ENCODE data around the gene ERF. TPM values are rescaled to one million over a fixed set of nuclear protein-coding genes. Genes with fewer than 3 reads are reported as not detected.
"Not testable (repeated sequence)": the region's sequence is repeated elsewhere in the genome, so short reads cannot be mapped to it uniquely, and the experiment has no call there.

ERF gene
- polyA plus RNA-seq, 4 donors = 70.7 to 94.4 (median 71.8) TPM

DNA sequence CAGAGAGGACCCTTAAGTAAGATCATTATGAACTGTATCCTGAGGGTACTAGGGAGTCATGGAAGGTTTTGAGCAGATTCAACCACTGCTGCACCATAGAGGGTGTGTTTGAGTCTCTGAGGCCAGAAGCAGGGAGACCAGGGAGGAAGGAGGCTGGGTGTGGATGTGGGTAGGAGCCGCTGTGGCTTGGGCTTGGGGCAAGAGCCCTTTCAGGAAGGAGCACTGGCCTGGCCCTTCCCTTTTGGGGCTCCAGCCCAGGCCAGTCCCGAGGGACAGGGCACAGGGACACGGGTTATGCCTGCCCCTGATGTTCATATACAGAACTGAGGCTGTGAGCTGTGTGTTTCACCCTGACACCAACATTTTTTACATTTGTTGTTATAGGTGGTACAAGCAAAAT lies 21.4 kb upstream of the ERF start:
- DNase-seq (ENCODE audit: low read depth in 4 of 4, low spot score in 3 of 4) = no peak

DNA sequence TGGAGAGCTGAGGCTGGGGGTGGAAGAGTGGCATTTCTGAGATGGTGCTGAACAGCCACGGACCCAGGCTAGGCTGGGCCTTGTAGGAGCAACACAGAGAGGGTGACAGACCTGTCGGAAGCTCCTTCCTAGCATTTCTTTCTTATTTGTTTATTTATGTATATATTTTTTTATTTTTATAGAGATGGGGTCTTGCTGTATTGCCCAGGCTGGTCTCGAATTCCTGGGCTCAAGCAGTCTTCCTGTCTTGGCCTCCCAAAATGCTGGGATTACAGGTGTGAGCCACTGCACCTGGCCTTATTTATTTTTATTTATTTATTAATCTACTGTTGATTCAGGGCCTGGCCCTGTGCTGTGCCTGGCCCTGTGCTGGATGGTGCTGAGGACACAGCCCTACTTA lies 20.6 kb upstream of the ERF start:
- DNase-seq (ENCODE audit: low read depth in 4 of 4, low spot score in 3 of 4) = no peak

DNA sequence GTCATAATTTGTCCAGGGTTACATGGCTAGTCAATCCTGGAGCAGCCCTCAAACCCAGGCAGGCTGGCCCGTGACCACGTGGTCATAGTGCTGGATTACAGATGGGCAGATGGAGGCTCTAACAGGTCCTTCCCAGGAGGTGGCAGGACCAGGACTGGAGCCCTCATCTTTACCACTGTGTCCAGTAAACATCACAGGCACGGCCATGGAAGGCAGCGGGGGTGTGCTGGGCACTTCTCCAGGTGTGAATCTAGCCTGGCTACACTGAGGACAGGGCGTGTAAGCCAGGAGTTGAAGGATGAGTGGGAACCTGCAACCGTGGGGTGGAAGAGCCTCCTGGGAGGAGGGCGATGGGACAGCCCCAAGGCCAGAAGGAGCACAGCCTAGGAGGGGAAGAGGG lies 20.2 kb upstream of the ERF start:
- no peak for DNase-seq (ENCODE audit: low read depth in 4 of 4, low spot score in 3 of 4)

DNA sequence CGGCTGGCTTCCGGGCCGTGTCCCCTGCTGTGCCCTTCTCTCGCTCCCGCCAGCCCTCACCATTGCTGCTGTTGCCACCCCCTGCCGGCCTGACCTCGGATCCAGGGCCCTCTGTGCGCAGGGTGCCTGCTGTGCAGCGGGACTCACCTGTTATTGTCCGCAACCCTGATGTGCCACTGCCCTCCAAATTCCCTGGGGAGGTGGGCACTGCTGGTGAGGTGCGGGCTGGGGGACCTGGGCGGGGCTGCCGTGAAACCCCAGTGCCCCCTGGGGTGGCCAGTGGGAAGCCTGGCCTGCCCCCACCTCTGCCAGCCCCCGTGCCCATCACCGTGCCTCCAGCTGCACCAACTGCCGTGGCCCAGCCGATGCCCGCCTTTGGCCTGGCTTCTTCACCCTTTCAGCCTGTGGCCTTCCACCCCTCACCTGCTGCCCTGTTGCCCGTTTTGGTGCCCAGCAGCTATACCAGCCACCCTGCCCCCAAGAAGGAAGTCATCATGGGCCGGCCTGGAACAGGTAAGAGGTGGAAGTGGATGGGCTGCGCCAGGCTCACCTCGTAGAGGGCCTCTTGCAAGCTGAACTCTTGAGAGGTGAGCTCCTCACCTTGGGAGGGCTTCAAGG lies 19.2 kb upstream of the ERF start:
- no peak for DNase-seq (ENCODE audit: low read depth in 4 of 4, low spot score in 3 of 4)

DNA sequence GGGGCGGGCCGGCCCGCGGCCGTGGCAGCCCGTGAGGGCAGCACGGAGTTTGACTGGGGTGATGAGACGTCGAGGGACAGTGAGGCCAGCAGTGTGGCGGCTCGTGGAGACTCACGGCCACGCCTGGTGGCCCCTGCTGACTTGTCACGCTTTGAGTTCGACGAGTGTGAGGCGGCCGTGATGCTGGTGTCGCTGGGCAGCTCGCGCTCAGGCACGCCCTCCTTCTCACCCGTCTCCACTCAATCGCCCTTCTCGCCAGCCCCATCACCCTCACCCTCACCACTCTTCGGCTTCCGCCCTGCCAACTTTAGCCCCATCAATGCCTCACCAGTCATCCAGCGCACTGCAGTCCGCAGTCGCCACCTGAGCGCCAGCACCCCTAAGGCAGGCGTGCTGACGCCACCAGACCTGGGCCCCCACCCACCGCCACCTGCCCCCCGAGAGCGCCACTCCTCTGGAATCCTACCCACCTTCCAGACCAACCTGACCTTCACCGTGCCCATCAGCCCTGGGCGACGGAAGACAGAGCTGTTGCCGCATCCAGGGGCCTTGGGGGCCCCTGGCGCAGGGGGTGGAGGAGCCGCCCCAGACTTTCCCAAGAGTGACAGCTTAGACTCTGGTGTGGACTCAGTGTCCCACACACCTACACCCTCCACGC lies 18.6 kb upstream of the ERF start:
- DNase-seq (ENCODE audit: low read depth in 4 of 4, low spot score in 3 of 4) = no peak

DNA sequence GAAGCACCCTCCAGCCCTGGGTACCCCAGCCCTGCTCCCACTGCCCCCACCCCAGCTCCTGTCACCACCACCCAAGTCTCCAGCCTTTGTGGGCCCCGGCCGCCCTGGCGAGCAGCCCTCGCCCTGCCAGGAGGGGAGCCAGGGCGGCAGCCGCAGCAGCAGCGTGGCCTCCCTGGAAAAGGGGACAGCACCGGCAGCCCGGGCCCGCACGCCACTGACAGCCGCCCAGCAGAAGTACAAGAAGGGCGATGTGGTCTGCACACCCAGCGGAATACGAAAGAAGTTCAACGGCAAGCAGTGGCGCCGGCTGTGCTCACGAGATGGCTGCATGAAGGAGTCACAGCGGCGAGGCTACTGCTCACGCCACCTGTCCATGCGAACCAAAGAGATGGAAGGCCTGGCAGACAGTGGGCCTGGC lies 18.1 kb upstream of the ERF start:
- no peak for DNase-seq (ENCODE audit: low read depth in 4 of 4, low spot score in 3 of 4)

DNA sequence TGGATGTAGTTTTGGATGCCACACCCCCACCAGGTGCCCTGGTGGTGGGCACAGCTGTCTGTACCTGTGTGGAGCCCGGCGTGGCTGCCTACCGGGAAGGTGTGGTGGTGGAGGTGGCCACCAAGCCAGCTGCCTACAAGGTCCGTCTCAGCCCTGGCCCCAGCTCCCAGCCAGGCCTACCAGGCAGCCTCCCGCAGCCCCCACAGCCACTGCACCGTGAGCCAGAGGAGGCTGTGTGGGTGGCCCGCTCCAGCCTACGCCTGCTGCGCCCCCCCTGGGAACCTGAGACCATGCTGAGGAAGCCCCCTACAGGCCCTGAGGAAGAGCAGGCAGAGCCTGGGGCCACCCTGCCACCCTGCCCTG lies 17.6 kb upstream of the ERF start:
- no peak for DNase-seq (ENCODE audit: low read depth in 4 of 4, low spot score in 3 of 4)

DNA sequence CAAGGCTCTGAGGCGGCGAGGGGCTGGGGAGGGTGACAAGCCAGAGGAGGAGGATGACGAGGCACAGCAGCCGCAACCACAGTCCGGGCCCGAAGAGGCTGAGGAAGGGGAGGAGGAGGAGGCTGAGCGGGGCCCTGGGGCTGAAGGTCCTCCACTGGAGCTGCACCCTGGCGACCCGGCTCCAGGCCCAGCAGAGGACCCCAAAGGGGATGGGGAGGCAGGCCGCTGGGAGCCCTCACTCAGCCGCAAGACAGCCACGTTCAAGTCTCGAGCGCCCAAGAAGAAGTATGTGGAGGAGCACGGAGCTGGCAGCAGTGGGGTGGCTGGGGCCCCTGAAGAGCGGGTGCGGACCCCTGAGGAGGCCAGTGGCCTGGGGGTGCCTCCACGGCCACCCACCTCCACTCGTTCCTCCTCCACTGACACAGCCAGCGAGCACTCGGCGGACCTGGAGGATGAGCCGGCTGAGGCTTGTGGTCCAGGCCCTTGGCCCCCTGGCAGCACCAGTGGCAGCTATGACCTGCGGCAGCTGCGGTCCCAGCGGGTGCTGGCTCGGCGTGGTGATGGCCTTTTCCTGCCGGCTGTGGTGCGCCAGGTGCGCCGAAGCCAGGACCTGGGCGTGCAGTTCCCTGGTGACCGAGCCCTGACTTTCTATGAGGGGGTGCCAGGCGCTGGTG lies 17.1 kb upstream of the ERF start:
- no peak for DNase-seq (ENCODE audit: low read depth in 4 of 4, low spot score in 3 of 4)

DNA sequence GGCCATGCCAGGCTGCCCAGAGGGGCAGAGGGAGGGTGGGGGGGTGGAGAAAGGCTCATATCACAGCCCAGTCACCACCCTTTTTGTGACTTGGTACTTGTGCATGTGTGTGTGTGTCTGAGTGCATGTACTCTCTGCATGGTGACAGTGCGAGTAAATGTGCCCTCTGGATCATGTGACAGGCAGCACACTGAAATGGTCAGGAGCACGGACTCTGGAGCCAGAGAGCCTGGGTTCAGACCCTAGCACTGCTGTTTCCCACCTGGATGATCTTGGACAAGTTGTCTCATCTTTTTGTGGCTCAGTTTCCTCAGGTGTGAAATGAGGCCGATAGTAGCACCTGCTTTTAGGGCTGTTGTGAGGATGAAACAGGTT lies 16.1 kb upstream of the ERF start:
- DNase-seq (ENCODE audit: low read depth in 4 of 4, low spot score in 3 of 4) = no peak

DNA sequence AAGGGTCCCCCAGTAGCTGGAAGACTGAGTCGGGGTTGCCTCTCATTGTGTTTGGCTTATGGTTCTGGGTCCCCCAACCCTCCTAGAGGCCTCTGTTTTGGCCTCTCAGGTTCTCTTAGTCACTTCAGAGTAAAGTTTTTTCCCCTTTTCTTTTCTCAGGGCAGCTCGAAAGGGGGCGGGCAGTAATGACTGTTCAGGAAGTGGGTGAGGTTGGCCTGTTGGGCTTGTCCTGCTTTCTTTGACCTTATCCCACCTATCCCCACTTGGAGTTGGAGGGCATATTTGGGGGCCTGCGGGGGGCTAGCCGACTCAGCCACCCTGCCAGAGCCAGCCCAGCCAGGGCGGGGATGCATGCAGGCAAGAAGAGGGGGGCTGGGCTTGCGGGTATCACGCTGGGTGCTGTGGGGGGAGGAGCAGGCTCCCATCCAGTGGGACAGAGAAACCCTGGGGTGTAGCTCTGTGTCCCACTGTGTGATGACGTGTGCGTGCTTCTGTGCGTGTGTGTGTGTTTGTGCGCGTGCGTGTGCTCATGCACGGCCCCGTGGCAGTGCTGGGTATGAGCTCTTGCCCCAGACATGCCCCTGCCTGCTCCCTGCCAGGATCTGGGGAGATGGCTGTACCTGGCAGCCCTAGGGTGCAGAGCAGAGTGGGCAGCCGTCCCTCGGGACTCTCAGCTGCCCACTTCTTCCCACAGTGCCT lies 15.6 kb upstream of the ERF start:
- no peak for DNase-seq (ENCODE audit: low read depth in 4 of 4, low spot score in 3 of 4)

DNA sequence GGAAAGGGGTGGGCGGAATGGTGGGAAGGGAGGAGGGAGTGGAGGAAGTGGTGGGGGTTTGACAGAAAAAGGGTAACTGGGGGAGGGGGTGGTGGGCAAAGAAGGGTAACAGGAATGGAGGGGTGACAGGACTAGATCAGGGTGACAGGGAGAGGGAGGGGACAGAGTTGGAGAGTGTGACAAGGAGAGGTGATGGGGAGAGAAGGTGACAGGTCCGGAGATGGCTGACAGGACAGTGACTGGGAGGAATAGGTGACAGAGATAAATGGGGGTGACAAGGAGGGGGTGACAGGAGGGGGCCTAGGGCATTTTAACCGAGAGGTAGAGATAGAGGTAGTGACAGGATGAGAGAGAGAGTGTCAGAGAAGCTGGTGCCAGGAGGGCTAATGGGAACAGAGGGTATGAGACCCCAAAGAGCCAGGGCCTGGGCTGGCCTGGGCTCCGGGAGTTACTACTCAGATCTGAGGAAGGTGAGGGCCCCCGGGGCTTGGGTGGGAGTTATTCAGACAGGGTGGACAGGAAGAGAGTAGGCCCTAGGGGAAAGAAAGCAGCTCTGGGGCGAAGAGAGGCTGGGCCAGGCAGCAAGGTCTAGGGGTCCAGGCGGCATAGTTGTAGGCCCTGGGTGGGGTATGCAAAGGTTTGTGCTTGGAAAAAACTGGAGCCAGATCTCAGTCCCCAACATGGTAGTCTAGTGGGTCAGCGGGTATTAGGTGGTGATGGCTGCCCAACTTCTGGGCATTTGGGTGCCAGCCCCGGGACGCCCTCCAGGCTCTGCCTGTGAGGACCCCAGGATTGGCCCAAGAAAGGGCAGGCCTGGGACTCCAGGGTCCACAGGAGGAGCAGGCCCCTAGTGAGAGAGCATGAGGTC lies 14.8 kb upstream of the ERF start:
- no peak for DNase-seq (ENCODE audit: low read depth in 4 of 4, low spot score in 3 of 4)

DNA sequence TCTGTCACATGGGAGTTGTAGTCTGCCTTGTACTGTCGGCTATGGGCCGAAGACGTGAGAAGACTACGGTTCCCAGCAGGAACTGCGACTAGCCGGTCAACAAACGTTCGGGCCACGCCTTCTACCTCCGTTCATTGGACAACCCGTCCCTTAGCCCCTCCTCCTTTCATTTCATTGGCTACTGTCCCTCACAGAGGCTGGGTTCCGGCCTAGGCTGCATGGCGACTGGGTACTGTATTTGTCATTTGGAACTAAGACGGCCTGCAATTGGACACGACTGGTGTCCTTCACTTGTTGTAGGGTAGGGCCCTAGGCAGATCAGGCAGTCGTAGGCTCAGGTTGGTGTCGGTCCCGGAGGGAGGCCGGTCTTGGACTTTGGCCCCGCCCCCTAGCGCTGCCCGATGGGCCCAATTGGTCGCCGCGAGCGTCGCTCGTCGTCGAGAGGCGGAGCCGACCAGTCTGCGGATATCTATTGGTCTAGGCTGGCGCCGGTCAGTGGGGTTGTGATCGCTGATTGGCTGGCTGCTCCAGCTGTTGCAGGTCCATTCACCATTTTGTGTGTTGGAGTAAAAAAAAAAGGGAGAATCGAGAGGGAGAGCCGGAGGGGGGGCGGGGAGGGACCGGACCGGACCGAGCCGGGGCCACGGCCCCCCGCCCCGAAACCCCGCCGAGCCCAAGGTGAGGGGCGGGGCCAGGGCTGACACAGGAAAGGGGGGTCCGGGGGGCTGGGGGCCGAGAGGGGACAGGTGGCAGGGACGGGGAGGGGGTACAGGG lies 14.0 kb upstream of the ERF start, which contains the start of gene CIC:
TSS of gene CIC (plus strand) at position 549 of the 774 bp plus-strand sequence. CDS start 2,532 bp downstream, outside the sequence.
- peak; percentile 99 to 100 (median 100) for DNase-seq (ENCODE audit: low read depth in 4 of 4, low spot score in 3 of 4)

DNA sequence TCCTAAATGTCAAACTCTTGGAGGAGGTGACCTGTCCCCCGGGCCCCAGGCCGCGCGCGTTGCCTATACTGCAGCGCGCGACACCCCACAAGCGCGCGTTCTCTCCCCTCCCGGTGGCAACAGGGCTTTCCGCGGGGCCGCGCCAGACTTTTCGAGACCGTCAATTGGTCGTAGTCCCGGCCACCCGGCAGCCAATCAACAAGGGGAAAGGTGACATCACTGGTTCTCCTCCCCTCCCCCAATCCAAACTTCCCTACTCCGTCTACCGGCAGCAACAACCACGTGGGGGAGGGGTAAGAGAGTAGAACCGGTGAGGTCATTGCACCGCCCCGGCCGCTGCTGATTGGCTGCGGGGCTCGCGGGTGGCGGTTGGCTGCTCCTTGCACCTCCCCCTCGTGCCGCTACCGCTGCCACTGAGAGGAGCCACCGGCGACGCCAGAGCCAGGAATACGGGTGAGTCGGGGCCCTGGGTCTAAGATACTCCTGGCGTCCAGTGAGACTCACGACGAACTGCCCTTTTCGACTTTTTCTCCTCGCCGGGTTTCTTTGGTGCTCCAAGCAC lies 13.3 kb upstream of the ERF start:
- peak; percentile 100 for DNase-seq (ENCODE audit: low read depth in 4 of 4, low spot score in 3 of 4)

DNA sequence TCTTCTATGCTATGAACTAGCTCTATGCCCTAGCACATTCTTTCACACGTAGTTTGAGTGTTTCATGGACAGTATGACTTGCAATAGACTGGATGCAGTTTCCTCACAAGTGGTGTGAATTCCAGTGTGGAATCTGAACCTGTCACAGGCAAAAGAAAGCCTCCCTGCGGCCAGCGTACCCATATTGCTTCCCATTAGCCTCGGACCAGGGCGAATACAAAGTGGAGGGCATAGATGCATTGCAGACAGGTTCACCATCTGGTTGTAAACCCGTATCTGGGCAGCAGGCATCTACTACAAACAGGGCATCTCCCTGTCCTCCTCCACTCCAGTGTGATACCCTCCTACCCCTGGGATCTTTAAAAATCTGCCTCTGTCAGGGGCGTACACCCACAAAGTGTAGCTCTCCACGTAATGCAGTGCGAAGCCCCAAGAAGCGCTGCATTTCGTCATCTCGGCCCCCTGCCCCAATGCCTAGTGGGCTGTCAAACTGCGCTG lies 12.8 kb upstream of the ERF start:
- DNase-seq (ENCODE audit: low read depth in 4 of 4, low spot score in 3 of 4) = no peak

DNA sequence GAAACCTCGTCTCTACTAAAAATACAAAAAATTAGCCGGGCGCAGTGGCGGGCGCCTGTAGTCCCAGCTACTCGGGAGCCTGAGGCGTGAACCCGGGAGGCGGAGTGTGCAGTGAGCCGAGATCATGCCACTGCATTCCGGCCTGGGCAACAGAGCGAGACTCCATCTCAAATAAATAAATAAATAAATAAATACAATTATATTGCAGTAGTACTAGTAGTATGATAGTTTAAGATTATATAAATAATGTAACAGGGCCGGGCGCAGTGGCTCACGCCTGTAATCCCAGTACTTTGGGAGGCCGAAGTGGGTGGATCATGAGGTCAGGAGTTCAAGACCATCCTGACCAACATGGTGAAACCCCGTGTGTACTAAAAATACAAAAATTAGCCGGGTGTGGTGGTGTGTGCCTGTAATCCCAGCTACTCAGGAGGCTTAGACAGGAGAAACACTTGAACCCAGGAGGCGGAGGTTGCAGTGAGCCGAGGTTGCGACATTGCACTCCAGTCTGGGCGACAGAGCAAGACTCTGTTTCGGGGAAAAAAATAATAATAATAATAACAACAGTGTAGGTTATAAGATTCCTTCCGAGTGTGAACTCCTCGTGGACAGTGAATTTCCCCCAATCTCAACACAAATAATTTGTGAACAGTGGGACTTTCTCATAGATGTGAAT lies 12.1 kb upstream of the ERF start:
- DNase-seq (ENCODE audit: low read depth in 4 of 4, low spot score in 3 of 4) = not testable (repeated sequence)

DNA sequence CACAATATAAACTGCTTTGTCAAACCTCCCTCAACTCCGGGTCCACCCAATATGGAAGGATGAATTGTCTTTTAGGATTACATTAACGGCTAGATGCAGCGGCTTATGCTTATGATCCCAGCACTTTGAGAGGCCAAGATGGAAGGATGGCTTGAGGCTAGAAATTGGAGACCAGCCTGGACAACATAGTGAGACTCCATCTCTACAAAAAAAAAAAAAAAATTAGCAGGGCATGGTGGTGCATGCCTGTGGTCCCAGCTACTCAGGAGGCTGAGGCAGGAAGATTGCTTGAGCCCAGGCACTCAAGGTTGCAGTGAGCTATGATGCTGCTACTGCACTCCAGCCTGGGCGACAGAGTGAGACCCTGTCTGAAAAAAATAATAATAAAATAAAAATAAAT lies 11.2 kb upstream of the ERF start:
- DNase-seq (ENCODE audit: low read depth in 4 of 4, low spot score in 3 of 4) = not testable (repeated sequence)

DNA sequence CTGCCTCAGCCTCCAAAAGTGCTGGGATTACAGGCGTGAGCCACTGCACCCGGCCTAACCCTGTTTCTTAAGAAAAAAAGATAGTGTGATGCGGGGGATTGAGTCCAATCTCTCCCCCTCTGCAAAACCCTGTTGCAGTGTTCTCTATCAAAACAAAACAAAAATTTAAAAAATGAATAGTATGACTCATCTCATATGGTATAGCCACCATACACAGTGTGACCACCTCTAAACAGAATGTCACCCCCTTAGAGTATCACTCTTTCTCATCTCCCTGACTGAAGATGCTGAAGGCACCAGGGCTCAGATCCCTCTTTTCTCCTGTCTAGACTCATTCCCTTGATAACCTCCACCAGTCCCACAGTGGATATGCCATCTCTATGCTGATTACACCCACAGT lies 6.8 kb upstream of the ERF start:
- DNase-seq (ENCODE audit: low read depth in 4 of 4, low spot score in 3 of 4) = no peak

DNA sequence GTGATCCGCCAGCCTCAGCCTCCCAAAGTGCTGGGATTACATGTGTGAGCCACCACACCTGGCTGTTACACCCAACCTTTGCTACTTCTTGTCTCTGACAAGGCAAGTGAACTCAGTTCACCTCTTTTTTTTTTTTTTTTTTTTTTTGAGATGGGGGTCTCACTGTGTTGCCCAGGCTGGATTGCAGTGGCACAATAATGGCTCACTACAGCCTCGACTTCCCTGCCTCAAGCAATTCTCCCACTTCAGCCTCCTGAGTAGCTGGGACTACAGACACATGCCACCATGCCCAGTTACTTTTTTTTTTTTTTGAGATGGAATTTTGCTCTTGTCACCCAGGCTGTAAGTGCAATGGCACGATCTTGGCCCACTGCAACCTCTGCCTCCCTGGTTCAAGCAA lies 2.9 kb upstream of the ERF start:
- DNase-seq (ENCODE audit: low read depth in 4 of 4, low spot score in 3 of 4) = not testable (repeated sequence)

Measured in right renal pelvis (tissue), 4 donors.